IgD-negative memory B cell (primary cell): ENCODE measurements around the gene GMEB2. TPM values are rescaled to one million over a fixed set of nuclear protein-coding genes. Genes with fewer than 3 reads are reported as not detected.
"Not testable (repeated sequence)": the region's sequence is repeated elsewhere in the genome, so short reads cannot be mapped to it uniquely, and the experiment has no call there.

Experiments
- H3K27ac Mint-ChIP-seq, 3 donors: one replicate each; pipeline ENCODE4 v1.8.0; 2020 to 2022; ENCODE audit warnings: mild to moderate bottlenecking in 3 of 3, mixed read lengths in 3 of 3, moderate library complexity in 1 of 3
- H3K27me3 Mint-ChIP-seq: one replicate; pipeline ENCODE4 v1.8.0; 2021; ENCODE audit warnings: mixed read lengths
- H3K36me3 Mint-ChIP-seq: one replicate; pipeline ENCODE4 v1.8.0; 2020; ENCODE audit warnings: mild to moderate bottlenecking, mixed read lengths
- H3K4me1 Mint-ChIP-seq, 3 donors: one replicate each; pipeline ENCODE4 v1.8.0; 2020 to 2022; ENCODE audit warnings: mixed read lengths in 3 of 3, mild to moderate bottlenecking in 1 of 3
- H3K4me3 Mint-ChIP-seq, 4 donors: one replicate each; pipeline ENCODE4 v1.8.0; 2020 to 2022; ENCODE audit warnings: mild to moderate bottlenecking in 4 of 4, mixed read lengths in 4 of 4, moderate library complexity in 3 of 4
- H3K9me3 Mint-ChIP-seq, 3 donors: one replicate each; pipeline ENCODE4 v1.8.0; 2020 to 2021; ENCODE audit warnings: mixed read lengths in 3 of 3, mild to moderate bottlenecking in 1 of 3
- polyA plus RNA-seq: library from polyadenylated mRNA; unstranded; fragments of 300-500 nt; fragmentation: Illumina TruSeq; gene quantifications from one replicate; pipeline ENCODE4 v1.2.3, GENCODE V29; 2021

Gene GMEB2
- polyA plus RNA-seq, 1 donor from 2014 or later = 10.6 TPM

- Mint-ChIP-seq H3K4me3 (peak overlapping the region in 2 of 4 donors; percentile 38 to 51), H3K9me3 (peaks cover 0 to 1% (median 0%) of the 10 kb centered on the region in 3 donors), H3K27me3 (no peaks in the 10 kb centered on the region), H3K36me3 (peaks cover 4% of the 10 kb centered on the region), H3K27ac (peak overlapping the region in 1 of 3 donors; percentile 75), H3K4me1 (peaks cover 8 to 12% (median 8%) of the 10 kb centered on the region in 3 donors)
Observed at GRCh38 chr20:63618291-63618980, 8.5 kb downstream of the GMEB2 start.

GRCh38 chr20:63617876-63618265, 9.0 kb downstream of the GMEB2 start:
- Mint-ChIP-seq H3K27me3 (no peaks in the 10 kb centered on the region), H3K27ac (no peak overlapping the region), H3K36me3 (peaks cover 4% of the 10 kb centered on the region), H3K9me3 (peaks cover 0 to 1% (median 0%) of the 10 kb centered on the region in 3 donors), H3K4me3 (peak overlapping the region in 1 of 4 donors; percentile 51), H3K4me1 (peaks cover 8 to 12% (median 10%) of the 10 kb centered on the region in 3 donors)

GRCh38 chr20:63617092-63617875, 9.6 kb downstream of the GMEB2 start:
- Mint-ChIP-seq H3K27ac (peak overlapping the region in 2 of 3 donors; percentile 46 to 62), H3K4me1 (peaks cover 2 to 10% (median 7%) of the 10 kb centered on the region in 3 donors), H3K9me3 (peaks cover 0 to 1% (median 0%) of the 10 kb centered on the region in 3 donors), H3K36me3 (peaks cover 4% of the 10 kb centered on the region), H3K4me3 (peak overlapping the region in 1 of 4 donors; percentile 25), H3K27me3 (no peaks in the 10 kb centered on the region)

GRCh38 chr20:63613863-63614594, 12.9 kb downstream of the GMEB2 start:
- H3K4me1 Mint-ChIP-seq, H3K4me3 Mint-ChIP-seq, H3K36me3 Mint-ChIP-seq, H3K9me3 Mint-ChIP-seq, H3K27me3 Mint-ChIP-seq: not testable (repeated sequence)
- peak overlapping the region in 1 of 3 donors; percentile 93 for H3K27ac Mint-ChIP-seq

GRCh38 chr20:63612276-63612931, 14.5 kb downstream of the GMEB2 start:
- no peak overlapping the region for H3K4me3 Mint-ChIP-seq
- peaks cover 4% of the 10 kb centered on the region for H3K36me3 Mint-ChIP-seq
- peaks cover 0 to 1% (median 0%) of the 10 kb centered on the region in 3 donors for H3K9me3 Mint-ChIP-seq
- H3K4me1 Mint-ChIP-seq = peaks cover 0 to 7% (median 5%) of the 10 kb centered on the region in 3 donors
- no peaks in the 10 kb centered on the region for H3K27me3 Mint-ChIP-seq
- peak overlapping the region in 1 of 3 donors; percentile 4 for H3K27ac Mint-ChIP-seq

- peaks cover 0 to 1% (median 0%) of the 10 kb centered on the region in 3 donors for H3K9me3 Mint-ChIP-seq
- no peak overlapping the region for H3K4me3 Mint-ChIP-seq
- H3K27me3 Mint-ChIP-seq = no peaks in the 10 kb centered on the region
- H3K36me3 Mint-ChIP-seq = peaks cover 4% of the 10 kb centered on the region
- H3K4me1 Mint-ChIP-seq = peaks cover 0 to 2% (median 2%) of the 10 kb centered on the region in 3 donors
- H3K27ac Mint-ChIP-seq = no peak overlapping the region
Observed at GRCh38 chr20:63611646-63612045, 15.3 kb downstream of the GMEB2 start.

- H3K4me3 Mint-ChIP-seq = peak overlapping the region in 1 of 4 donors; percentile 9
- H3K27me3 Mint-ChIP-seq = no peaks in the 10 kb centered on the region
- H3K27ac Mint-ChIP-seq = peak overlapping the region in 1 of 3 donors; percentile 31
- peaks cover 0 to 4% (median 2%) of the 10 kb centered on the region in 3 donors for H3K4me1 Mint-ChIP-seq
- peaks cover 0 to 1% (median 0%) of the 10 kb centered on the region in 3 donors for H3K9me3 Mint-ChIP-seq
- H3K36me3 Mint-ChIP-seq = peaks cover 4% of the 10 kb centered on the region
Observed at GRCh38 chr20:63610581-63611435, 16.1 kb downstream of the GMEB2 start.

- peak overlapping the region in 1 of 4 donors; percentile 12 for H3K4me3 Mint-ChIP-seq
- no peaks in the 10 kb centered on the region for H3K27me3 Mint-ChIP-seq
- peaks cover 0 to 8% (median 5%) of the 10 kb centered on the region in 3 donors for H3K4me1 Mint-ChIP-seq
- H3K36me3 Mint-ChIP-seq = no peaks in the 10 kb centered on the region
- H3K9me3 Mint-ChIP-seq = no peaks in the 10 kb centered on the region
- H3K27ac Mint-ChIP-seq = no peak overlapping the region
Observed at GRCh38 chr20:63606686-63607085, 20.2 kb downstream of the GMEB2 start.

- peaks cover 2% of the 10 kb centered on the region for H3K36me3 Mint-ChIP-seq
- peaks cover 0 to 8% (median 3%) of the 10 kb centered on the region in 3 donors for H3K4me1 Mint-ChIP-seq
- H3K9me3 Mint-ChIP-seq = no peaks in the 10 kb centered on the region
- H3K27ac Mint-ChIP-seq = peak overlapping the region; percentile 18 to 73 (median 33)
- H3K27me3 Mint-ChIP-seq = no peaks in the 10 kb centered on the region
- no peak overlapping the region for H3K4me3 Mint-ChIP-seq
Observed at GRCh38 chr20:63602321-63602720, 24.6 kb downstream of the GMEB2 start.

- not testable (repeated sequence) for H3K27ac Mint-ChIP-seq, H3K9me3 Mint-ChIP-seq, H3K4me3 Mint-ChIP-seq, H3K27me3 Mint-ChIP-seq, H3K36me3 Mint-ChIP-seq, H3K4me1 Mint-ChIP-seq
Observed at GRCh38 chr20:63601679-63602078, 25.2 kb downstream of the GMEB2 start.

- Mint-ChIP-seq H3K27ac (no peak overlapping the region), H3K27me3 (no peaks in the 10 kb centered on the region)
Observed at GRCh38 chr20:63599396-63600050, 27.4 kb downstream of the GMEB2 start.

GRCh38 chr20:63598479-63599395, 28.2 kb downstream of the GMEB2 start:
- H3K27ac Mint-ChIP-seq = no peak overlapping the region
- no peak overlapping the region for H3K4me3 Mint-ChIP-seq
- H3K36me3 Mint-ChIP-seq = peaks cover 2% of the 10 kb centered on the region
- no peaks in the 10 kb centered on the region for H3K27me3 Mint-ChIP-seq
- H3K9me3 Mint-ChIP-seq = no peaks in the 10 kb centered on the region
- H3K4me1 Mint-ChIP-seq = peaks cover 0 to 6% (median 3%) of the 10 kb centered on the region in 3 donors

More at GRCh38 chr20:63599396-63600050, 27.4 kb downstream of the GMEB2 start:
- Mint-ChIP-seq H3K36me3 (peaks cover 2% of the 10 kb centered on the region), H3K9me3 (no peaks in the 10 kb centered on the region), H3K4me1 (peaks cover 0 to 6% (median 3%) of the 10 kb centered on the region in 3 donors), H3K4me3 (peak overlapping the region in 1 of 4 donors; percentile 44)
